GM21367 (cell line): ENCODE measurements around the gene PDC.

ENCODE experiments used
- ATAC-seq: cut with Tn5 transposase; IDR thresholded peaks from one replicate; pipeline ENCODE4 v1.9.1; 2021; ENCODE audit not compliant: unreplicated experiment

PDC gene

GRCh38 chr1:186461014-186461413 is at the start of gene PDC:
Gene PDC (minus strand): TSS chr1:186461114. CDS start chr1:186449459, 11,655 bp downstream.
- no peak for ATAC-seq

- no peak for ATAC-seq
Observed at GRCh38 chr1:186503190-186503589, 42.3 kb upstream of the PDC start.

DNA sequence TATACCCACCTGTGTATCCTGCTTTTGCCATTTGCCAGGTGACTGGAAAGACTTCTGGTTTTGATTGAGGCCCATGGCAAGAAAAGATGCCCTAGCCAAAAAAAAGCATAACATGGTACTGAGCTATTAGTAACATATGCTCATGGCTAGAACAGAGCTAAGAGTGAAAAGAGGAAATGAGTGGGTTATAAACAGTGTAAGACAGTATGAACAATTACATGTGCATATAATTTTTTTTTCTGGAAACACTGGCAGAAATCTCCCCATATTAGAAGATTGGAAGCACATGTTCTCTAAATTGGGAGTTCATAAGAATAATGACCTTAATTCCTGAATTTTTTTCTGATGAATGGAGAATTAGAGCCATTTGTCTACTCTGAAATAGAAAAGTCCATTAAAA is 41.2 kb upstream of the PDC start:
- peak; percentile 43 for ATAC-seq

- ATAC-seq, result no peak
Observed at GRCh38 chr1:186500804-186501203, 39.9 kb upstream of the PDC start.

DNA sequence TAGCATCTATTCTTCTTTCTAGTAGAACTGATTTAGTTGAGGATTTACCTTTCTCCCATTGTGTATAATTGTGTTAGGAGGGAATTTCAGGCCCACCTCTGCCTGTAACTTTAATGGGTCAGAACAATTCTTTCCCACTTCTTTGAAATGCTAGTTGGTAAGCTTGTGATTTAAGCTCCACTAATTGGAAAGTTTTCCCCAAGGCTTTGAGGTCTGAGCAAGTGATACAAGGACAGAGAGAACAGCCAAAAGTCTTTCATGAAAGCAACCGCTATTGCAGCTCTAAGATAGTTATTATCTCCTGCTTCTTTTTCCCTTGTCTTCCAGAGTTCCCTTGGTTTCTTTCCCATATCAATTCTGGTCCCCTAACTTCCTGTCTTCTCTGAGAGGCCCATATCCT is 38.7 kb upstream of the PDC start:
- ATAC-seq, result no peak

GRCh38 chr1:186498695-186499389 is 37.9 kb upstream of the PDC start:
- no peak for ATAC-seq

- ATAC-seq, result no peak
Observed at GRCh38 chr1:186498071-186498470, 37.2 kb upstream of the PDC start.

DNA sequence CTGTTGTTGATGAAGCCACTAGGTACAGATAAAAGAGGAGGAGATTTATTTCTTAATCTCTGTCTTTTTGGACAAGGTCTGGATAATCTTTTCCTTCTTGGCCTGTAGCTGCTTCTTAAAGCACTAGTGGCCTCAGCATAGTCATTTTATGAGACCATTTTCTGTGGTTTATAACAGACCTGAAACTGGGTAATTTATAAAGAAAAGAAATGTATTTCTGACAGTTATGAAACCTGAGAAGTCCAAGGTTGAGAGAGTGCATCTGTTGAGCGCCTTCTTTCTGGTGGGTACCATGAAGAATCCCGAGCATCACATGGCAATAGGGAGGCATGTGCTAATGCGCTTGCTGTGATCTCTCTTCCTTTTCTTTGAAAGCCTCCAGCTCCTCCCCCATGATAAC is 36.7 kb upstream of the PDC start:
- no peak for ATAC-seq

DNA sequence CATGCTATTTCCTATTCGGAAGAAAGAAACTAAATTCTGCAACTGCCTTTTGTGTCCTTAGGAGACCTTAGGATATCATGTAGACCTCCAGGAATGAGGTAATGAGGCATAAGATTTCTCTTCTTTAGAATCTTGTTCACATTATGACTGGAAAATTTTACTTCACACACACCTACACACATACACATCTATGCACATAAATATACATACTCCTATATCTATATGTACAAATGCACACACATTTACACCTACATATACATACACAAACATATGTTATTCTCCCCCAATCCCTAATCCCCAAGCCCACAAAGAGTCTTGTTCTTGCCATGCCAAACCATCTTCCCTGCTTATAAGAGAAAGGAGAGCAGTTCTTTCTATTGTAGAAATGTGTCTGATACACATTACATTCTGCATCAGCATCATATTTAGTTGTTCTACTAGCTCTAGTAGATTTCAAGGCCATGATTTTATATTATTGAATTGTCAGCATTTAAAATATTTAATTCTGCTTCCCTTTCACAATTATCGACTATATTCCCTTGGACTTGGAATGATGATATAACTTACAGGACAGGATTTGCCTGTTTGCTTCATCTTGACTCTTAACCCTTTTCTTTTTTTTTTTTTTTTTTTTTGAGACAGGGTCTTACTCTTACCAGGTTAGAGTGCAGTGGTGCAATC is 35.4 kb upstream of the PDC start:
- ATAC-seq, result no peak

DNA sequence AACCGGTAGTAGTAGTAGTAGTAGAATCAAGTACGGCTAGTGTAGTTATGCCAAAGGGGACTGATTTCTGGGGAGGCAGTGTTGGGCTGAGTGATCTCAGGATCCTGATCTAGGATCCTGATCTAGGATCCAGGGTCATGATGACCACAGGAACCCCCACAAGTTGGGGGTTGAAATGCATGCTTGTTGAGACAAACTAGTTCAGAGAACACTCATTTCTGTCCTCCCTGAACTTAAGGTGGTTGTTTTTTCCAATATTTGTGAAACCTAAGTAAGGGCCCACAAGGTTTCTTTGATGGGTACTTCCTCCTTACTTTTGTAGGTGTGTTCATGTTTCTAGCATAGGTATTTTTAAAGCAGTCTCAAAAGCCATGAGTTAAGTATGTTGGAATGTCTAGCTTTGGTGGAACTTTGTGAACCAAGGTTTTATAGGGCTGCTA is 33.9 kb upstream of the PDC start:
- no peak for ATAC-seq

GRCh38 chr1:186492531-186493291 is 31.8 kb upstream of the PDC start:
- ATAC-seq, result no peak

DNA sequence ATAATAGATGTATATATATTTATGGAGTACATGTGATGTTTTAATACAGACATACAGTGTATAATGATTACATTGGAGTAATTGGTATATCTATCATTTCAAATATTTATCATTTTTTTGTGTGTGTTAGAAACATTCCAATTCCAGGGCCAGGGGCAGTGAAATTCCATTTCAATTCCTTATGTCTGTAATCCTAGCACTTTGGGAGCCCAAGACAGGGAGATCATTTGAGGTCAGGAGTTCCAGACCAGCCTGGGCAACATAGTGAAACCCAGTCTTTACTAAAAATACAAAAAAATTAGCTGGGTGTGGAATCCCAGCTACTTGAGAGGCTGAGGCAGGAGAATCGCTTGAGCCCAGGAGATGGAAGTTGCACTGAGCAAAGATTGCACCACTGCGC is 30.4 kb upstream of the PDC start:
- ATAC-seq, result no peak

DNA sequence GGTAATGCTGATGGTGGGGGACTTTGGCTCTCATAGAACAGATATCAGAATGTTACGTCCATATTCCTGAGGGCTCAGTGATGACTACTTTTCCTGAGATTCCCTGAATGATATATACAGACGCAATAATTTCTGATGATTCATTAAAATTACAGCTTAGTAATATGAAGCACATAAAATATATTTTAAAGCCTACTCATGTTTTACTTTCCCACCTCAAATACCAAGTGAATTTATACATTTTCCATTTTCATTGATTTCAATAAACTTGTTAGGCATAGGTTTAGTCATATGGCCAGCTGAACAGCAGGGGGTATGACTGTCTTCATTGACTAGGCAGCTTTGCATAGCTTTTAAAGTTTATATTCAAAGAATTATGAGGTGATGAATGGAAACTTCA is 26.2 kb upstream of the PDC start:
- ATAC-seq, result no peak

- no peak for ATAC-seq
Observed at GRCh38 chr1:186486061-186486460, 25.1 kb upstream of the PDC start.

DNA sequence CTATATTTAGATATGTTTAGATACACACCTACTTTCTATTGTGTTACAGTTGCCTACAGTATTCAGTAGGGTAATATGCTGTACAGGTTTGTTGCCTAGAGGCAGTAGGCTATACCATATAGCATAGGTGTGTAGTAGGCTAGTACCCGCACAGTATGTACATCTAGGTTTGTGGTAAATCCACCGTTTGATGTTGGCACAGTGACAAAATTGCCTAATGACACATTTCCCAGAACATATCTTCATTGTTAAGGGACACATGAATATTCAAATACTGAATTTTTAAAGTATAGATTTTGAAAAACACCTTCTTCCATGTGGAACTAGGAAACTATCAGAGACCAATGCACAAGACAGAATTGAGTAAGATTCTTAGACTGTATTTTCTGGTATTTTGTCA is 22.6 kb upstream of the PDC start:
- ATAC-seq, result no peak

DNA sequence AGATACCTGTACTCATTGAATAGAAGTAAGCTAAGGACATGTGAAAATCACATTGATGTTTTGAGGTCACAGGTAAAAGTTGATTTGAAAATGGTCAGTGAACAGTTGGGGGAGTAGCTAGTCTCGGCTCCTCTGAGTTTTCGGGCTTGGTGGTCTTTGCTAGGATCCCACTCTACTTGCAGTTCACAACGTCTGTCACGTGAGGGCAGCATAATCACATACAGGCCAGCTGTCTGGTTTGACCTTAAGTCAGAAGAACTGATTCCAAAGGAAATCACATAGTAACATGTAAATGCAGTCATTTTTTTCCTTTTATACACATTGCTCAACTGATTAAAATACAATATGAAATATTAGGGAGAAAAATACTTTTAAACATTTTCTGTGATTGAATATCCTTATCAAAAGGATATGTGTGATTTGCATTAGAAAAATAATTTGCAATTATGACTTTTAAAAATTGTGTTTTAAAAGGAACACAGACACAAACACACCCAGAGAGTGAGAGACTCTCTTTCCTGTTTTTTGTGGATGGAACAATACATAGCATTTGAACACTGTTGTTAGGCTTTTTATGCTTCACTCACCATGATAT is 21.8 kb upstream of the PDC start:
- peak; percentile 85 for ATAC-seq

DNA sequence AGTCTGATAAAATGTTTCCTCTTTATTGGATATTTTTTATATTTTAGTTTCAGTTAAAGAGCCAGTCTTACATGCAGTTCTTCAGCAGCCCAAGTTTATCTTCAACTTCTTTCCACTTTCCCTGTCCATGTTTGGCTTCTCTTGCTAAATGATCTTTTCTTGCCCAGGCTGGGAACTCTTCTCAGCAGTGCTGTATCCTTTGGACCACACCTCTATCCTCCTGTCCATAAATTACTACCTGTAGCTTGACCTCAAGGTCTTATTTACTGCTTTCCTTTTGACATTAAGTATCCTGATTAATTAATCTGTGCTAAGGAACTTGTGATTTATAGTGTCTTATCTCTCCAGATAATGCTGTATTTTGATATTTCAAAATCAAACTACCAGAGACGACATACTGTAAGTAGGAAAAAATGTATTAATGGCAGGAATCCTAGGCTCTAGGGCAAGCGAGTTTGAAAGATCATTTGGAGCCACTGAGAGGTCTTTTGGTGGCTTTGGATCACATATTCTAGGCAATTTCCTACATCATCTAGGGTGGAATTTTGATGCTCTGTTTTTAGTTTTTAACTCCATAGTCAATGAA is 20.5 kb upstream of the PDC start:
- no peak for ATAC-seq

- ATAC-seq, result no peak
Observed at GRCh38 chr1:186479162-186479561, 18.2 kb upstream of the PDC start.

GRCh38 chr1:186476264-186477040 is 15.5 kb upstream of the PDC start:
- ATAC-seq, result no peak

- ATAC-seq, result no peak
Observed at GRCh38 chr1:186474208-186474607, 13.3 kb upstream of the PDC start.
